LHCN-M2 (cell line): Measurements from ENCODE around the gene PREPL. TPM values are rescaled to one million over a fixed set of nuclear protein-coding genes. Genes with fewer than 3 reads are reported as not detected.
A peak's percentile ranks its signal among the peaks of the same experiment; 100 is the strongest.

Source experiments
- DNase-seq: peaks from one replicate; pipeline ENCODE4 v3.0.0-alpha.2; 2012; ENCODE audit warnings: low read depth
- total RNA-seq: library from RNA; depleted of rRNA; stranded (reverse); fragments of >200 nt; gene quantifications from 2 replicates; pipeline ENCODE4 v1.2.3, GENCODE V29; 2014

PREPL gene
- total RNA-seq, 1 experiment from 2014 or later = 43.2 TPM

DNA sequence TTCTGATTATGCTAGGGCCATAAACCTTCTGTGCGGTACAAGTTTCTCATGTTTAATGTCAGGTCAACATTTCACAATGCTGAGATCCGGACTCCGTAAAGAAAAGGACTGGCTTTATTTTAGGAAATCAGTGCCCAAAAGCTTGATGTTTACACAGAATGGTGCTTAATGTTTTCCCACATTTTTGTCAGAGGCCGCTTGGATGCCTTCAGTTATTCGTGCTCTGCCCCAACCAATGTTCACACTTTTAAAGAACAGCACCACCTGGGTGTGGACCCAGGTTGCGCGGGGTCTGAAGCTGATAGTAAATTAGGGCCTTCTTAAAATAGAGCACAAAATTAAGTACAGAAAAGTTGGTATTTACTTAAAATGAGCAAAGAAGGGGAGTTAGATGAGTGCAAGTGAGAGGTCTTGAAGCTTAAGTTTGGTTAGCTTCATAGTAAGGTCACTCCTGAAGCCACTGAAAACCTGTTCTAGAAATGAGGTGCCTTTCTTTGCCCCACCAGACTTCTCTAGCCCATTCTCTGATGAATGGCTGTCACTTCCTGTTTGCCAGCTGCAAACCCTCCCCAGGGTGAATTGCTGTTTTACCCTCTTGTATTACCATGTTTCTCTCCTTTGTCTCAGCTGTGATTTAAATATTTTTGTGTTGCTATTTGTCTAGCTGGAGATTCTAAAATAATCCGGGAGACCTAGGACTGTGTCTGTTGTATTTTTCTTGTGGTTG, 65.5 kb downstream of the PREPL start:
- DNase-seq = no peak

- no peak for DNase-seq
Measured at GRCh38 chr2:44295113-44295512, 66.2 kb downstream of the PREPL start.

- DNase-seq = peak; percentile 96
Measured at GRCh38 chr2:44291281-44292248, 69.7 kb downstream of the PREPL start.

DNA sequence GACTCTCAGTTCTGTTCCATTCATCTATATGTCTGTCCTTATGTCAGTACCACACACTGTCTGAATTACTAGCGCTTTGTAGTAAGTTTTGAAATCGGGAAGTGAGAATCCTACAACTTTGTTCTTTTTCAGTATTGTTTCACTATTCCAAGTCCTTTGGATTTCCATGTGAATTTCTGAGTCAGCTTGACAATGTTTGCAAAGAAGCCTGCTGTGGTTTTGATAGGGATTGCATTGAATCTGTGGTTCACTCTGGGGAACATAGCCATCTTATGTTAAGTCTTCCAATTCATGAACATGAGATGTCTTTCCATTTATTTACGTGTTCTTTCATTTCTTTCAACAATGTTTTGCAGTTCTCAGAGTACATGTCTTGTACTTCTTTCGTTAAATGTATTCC, 71.0 kb downstream of the PREPL start:
- DNase-seq = peak; percentile 85

DNA sequence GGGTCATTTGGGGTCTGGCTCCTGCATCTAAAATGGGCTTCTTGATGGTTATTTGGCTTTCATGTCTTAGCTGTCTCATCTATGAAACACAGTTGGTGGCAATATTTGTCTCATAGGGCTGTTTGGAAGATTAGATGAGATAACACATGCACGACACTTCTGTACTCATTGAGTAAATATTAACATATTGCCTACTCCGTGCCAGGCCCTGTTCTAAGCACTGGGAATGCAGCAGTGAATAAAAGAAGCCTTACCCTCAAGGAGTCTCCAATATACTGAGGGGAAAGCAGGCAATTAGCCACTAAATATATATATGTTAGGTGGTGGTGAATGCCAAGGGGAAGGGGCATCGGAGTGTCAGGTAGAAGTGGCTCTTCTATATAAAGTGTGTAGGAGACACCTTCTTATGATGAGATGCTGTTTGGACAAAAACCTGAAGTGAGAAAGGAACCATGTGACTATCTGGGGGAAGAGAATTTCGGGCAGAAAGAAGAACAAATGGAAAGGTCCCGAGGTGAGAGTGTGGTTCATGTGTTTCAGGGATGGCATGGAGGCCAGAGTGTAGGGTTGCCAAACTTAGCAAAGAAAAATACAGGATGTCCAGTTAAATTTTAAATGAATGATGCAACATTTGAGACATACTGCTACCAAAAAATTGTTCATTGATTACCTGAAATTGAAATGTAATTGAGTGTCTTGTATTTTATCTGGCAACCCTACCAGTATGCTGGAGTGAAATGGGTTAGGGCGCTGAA, 74.2 kb downstream of the PREPL start:
- DNase-seq = no peak

DNA sequence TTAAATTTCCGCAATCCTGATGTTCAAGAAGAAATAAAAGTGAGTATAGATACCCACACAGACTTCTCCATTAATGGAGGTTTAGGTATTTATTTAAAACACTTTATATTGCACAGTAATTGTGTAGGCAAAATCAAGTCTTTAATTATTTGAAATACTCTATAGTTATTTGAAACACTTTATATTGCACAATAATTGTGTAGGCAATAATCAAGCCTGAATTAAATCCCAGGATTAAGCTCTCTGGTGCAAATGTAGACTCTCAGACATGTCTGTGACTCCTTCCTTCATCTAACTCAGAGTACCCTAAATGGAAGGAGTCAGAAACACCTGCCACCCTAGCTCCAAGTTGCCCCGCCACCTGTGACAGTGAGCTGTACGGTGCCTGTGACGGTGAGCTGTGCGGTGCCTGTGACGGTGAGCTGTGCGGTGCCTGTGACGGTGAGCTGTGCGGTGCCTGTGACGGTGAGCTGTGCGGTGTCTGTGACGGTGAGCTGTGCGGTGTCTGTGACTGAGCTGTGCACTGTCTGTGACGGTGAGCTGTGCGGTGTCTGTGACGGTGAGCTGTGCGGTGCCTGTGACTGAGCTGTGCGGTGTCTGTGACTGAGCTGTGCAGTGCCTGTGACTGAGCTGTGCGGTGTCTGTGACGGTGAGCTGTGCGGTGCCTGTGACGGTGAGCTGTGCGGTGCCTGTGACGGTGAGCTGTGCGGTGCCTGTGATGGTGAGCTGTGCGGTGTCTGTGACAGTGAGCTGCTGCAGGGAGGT, 75.0 kb downstream of the PREPL start:
- DNase-seq = no peak

DNA sequence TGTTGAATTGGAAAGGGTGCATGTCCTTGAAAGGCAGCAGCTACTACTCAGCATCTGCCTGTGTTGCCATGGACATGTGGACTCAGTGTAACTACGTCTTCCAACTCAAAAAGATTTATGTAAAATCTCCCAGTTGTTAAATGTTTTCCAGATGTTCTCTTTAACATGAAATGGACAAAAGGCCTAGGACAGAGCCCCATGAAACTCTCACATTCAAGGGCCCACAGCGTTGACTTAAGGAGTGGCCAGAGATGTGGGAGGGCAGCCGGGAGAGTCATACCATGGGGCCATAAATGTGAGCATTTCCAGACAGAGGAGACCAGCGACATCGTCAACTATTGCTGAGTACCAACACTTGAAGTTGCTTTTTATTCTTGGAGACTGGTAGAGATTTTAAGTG, 76.1 kb downstream of the PREPL start:
- DNase-seq = no peak

DNA sequence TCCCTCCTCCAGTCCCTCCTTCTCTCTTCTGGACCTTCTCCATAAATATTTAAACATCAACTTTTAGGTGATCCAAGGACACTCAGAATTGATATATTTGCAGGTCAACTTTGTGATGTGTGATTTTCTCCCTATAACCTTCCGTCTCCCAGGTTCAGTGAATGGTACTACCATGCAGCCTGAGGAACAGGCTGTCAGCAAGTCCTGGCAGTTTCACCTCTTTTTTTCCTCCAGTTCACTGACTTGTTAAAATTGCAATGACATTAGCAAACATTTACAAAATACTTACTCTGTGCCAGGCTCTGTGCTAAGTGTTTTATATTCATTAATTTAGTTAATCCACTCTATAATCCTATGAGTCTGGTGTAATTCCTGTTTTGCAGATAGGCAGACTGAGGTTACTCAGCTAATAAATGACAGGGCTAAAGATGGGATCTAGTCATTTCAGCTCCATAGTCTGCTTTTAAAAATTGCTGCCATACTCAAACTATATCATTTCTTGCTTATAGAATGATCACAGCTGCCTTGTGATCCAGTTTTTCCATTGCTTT, 78.1 kb downstream of the PREPL start:
- DNase-seq = no peak

DNA sequence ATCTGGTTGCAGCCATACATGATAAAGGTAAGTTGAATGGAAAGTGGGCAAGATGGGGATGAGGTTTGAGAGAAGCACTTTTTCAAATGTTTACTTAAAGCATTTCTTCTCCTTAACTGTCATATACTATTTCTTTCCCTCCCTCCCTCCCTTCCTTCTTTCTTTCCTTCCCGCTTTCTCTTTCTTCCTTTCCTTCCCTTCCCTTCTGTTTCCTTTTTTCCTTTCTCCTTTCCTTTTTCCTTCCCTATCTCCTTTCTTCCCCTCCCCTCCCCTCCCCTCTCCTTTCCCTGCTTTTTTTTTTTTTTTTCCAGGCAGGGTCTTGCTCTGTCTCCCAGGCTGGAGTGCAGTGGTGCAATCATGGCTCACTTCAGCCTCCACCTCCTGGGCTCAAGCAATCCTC, 80.4 kb downstream of the PREPL start:
- DNase-seq = no peak

GRCh38 chr2:44277541-44277940, 83.8 kb downstream of the PREPL start:
- peak; percentile 11 for DNase-seq

DNA sequence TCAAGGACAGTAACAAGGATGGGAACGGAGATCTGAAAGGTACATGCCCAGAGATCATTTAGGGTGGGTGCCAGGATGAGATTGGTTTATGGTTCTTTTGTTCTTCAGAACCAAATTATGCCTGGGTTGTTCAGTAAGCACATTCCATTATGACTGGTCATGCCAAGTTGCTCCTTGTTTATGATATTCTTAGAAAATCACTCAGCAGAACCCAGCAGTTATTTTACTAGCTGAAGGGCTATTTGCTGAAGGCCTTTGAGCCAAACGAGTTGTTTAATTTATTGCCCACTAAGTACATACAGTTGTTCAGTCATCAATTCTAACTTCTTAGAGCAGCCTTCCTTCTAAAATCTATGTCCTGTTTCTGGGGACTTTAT, 85.4 kb downstream of the PREPL start:
- peak; percentile 76 for DNase-seq

GRCh38 chr2:44273596-44273995, 87.7 kb downstream of the PREPL start:
- peak; percentile 13 for DNase-seq

GRCh38 chr2:44273076-44273475, 88.2 kb downstream of the PREPL start:
- no peak for DNase-seq

DNA sequence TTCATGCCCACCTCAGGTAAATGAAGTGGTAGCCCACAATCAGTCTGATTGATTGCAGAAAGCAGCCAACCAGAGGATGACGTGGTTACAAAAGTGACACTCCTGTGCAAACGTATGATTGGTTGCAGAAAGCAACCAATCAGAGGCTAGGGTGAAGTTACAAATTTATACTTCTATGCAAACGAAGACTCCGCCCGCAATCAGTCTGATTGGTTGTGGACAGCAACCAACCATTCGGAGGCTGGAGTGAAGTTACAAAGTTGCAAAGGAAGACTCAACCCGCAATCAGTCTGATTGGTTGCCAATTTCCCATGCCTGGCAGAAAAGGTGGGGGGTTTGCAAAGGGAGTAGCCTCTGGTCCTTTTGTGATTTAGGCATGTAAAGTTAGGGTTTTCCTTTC, 90.0 kb downstream of the PREPL start:
- DNase-seq = no peak

DNA sequence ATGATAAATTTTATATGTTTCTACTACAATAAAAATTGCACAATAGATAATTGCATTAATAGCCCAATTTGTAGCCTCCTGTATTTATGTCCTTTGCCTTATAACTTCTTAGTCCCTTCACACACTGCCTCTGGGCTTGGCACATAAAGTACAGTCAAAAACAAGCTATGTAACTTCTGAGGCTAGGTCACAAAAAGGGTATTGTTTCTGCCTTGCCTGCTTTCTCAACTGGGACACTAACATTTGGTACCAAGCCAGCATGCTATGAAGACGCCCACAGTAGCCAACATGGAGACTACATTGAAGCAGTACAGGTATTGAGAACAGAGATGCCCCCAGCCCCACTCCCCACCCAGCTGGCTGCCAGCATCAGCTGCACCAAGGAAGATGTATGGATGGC, 91.5 kb downstream of the PREPL start:
- no peak for DNase-seq

- peak; percentile 74 for DNase-seq
Measured at GRCh38 chr2:44267796-44268648, 93.3 kb downstream of the PREPL start.
